Measurements from ENCODE around the gene TCTN3.
A peak's percentile ranks its signal among the peaks of the same experiment; 100 is the strongest.
"Not testable (repeated sequence)": the region's sequence is repeated elsewhere in the genome, so short reads cannot be mapped to it uniquely, and the experiment has no call there.

Gene TCTN3

GRCh38 chr10:95693668-95694534 is at the start of gene TCTN3:
TSS of gene TCTN3 (minus strand) at chr10:95693927. CDS start at chr10:95693899, 28 bp downstream.
- Mint-ChIP-seq H3K27me3 (no peaks in the 10 kb centered on the region), H3K9me3 (no peaks in the 10 kb centered on the region), H3K36me3 (ENCODE audit: low read depth) (peaks cover 48% of the 10 kb centered on the region), H3K27ac (peak within 1 kb of the TSS; percentile 97), H3K4me3 (peak within 1 kb of the TSS; percentile 98), H3K4me1 (ENCODE audit: low read depth) (peaks cover 43% of the 10 kb centered on the region)
- peak; percentile 94 for DNase-seq

DNA sequence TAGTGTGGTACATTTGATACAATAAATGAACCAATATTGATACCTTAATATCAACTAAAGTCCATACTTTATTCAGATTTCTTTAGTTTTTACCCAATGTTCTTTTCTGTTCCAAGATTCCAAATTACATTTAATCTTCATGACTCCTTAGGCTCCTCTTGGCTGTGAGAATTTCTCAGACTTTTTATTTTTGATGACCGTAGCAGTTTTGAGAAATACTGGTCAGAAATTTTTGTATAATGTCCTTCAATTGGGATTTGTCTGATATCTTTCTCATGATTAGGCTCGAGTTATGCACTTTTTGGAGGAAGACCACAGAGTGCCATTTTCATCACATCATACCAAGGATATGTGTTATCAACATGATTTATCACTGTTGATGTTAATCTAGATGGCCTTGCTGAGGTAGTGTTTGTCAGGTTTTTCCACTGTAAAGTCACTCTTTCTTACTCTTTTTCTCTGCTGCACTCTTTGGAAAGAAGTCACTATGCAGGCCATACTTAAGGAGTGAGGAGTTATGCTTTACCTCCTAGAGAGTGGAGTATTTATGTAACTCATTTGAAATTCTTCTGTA is 49.3 kb upstream of the TCTN3 start:
- Mint-ChIP-seq H3K36me3 (ENCODE audit: low read depth) (no peaks in the 10 kb centered on the region), H3K9me3 (no peaks in the 10 kb centered on the region), H3K4me1 (ENCODE audit: low read depth) (no peaks in the 10 kb centered on the region), H3K27ac (no peak overlapping the region), H3K4me3 (no peak overlapping the region), H3K27me3 (peaks cover 14% of the 10 kb centered on the region)
- no peak for DNase-seq

- Mint-ChIP-seq H3K4me1 (ENCODE audit: low read depth) (no peaks in the 10 kb centered on the region), H3K27me3 (peaks cover 17% of the 10 kb centered on the region), H3K36me3 (ENCODE audit: low read depth) (no peaks in the 10 kb centered on the region), H3K4me3 (no peak overlapping the region), H3K27ac (no peak overlapping the region), H3K9me3 (no peaks in the 10 kb centered on the region)
- DNase-seq, result no peak
Measured at GRCh38 chr10:95742485-95742884, 48.8 kb upstream of the TCTN3 start.

DNA sequence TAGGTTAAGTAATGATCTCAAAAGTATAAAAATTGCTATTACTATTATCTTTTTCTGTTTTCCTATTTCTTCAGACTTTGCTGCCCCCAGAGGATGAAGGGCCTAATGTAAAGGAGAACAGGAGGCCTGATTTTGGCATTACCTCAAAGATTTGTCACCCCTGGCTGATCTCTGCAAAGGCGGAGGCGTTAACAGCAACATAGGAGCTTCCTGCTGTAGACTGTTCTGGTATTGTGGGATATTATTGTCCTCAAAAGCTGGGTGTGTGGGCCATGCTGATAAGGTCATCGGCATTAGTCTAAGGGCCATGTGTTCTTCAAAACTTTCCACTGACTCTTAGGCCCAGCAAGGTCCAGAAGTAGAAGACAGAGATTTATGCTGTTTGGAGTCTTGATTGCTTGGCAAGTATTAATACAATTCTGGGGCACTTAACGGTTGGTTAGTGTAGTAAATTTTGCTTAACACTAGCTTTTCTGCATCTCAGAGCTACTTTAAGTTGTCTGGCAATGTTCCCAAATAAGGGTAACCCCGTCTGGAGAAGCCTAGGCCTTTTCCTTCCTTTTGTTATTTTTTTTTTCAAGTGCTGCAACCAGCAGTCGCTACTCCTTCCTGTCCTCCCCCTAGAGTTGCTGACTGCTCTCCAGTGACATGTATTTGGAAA is 48.2 kb upstream of the TCTN3 start:
- Mint-ChIP-seq H3K4me3 (no peak overlapping the region), H3K36me3 (ENCODE audit: low read depth) (no peaks in the 10 kb centered on the region), H3K27me3 (peaks cover 16% of the 10 kb centered on the region), H3K9me3 (no peaks in the 10 kb centered on the region), H3K27ac (no peak overlapping the region), H3K4me1 (ENCODE audit: low read depth) (no peaks in the 10 kb centered on the region)
- DNase-seq, result no peak

DNA sequence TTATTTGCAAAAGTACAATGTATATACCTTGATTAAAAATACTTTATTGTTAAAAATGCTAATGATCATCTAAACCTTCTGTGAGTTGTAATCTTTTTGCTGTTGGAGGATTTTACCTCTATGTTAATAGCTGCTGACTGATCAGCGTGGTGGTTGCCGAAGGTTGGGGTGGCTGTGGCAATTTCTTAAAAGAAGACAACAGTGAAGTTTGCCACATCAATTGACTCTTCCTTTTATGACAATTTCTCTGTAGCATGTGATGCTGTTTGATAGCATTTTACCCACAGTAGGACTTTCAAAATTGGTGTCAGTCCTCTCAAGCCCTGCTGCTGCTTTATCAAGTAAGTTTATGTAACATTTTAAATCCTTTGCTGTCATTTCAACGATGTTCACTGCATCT is 45.3 kb upstream of the TCTN3 start:
- Mint-ChIP-seq H3K4me3 (no peak overlapping the region), H3K36me3 (ENCODE audit: low read depth) (no peaks in the 10 kb centered on the region), H3K4me1 (ENCODE audit: low read depth) (no peaks in the 10 kb centered on the region), H3K27me3 (peaks cover 21% of the 10 kb centered on the region), H3K27ac (no peak overlapping the region), H3K9me3 (peaks cover 7% of the 10 kb centered on the region)
- DNase-seq, result no peak

- Mint-ChIP-seq H3K27me3 (peaks cover 38% of the 10 kb centered on the region), H3K9me3 (peaks cover 25% of the 10 kb centered on the region)
- H3K36me3 Mint-ChIP-seq (ENCODE audit: low read depth); DNase-seq; H3K27ac Mint-ChIP-seq; H3K4me1 Mint-ChIP-seq (ENCODE audit: low read depth); H3K4me3 Mint-ChIP-seq: not testable (repeated sequence)
Measured at GRCh38 chr10:95732907-95733306, 39.2 kb upstream of the TCTN3 start.

- Mint-ChIP-seq H3K27ac (no peak overlapping the region), H3K27me3 (peaks cover 33% of the 10 kb centered on the region), H3K4me1 (ENCODE audit: low read depth) (no peaks in the 10 kb centered on the region), H3K4me3 (no peak overlapping the region), H3K36me3 (ENCODE audit: low read depth) (no peaks in the 10 kb centered on the region), H3K9me3 (peaks cover 25% of the 10 kb centered on the region)
- DNase-seq, result no peak
Measured at GRCh38 chr10:95730233-95730632, 36.5 kb upstream of the TCTN3 start.

DNA sequence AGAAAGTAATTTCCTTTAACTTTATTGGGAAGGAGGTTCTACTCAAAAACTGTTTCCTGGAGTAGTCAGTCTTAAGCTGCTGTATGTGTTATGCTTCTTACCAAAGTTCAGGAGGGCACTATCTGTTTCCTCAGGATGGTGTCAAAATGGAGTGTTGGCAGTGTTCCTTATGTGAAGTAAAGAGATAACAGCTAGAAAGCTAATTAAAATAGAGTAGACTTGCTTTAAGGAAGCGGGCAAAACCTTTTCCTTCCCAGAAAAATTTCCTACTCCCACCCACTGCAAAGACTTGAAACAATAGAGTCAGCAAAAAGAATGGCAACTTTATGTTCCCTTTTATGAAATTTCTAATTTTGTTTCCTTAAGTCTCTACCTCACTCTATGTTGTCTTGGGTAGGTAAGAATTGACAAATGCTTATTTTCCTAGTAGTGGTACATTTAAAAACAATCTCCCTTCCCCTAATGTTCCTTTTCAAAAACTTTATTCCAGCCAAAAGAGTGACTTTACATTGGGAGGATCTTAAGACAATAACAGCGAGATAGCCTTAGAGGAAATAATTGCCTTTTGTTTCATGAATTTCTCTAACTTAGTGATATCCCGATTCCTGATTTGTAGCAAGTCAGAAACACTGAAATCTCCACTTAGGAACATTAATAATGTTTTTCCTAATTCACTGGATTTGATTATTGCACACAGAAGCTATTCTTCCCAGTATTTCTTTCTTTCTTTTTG is 35.8 kb upstream of the TCTN3 start:
- Mint-ChIP-seq H3K9me3 (peaks cover 25% of the 10 kb centered on the region), H3K27me3 (peaks cover 33% of the 10 kb centered on the region), H3K36me3 (ENCODE audit: low read depth) (no peaks in the 10 kb centered on the region), H3K4me1 (ENCODE audit: low read depth) (no peaks in the 10 kb centered on the region), H3K27ac (no peak overlapping the region), H3K4me3 (no peak overlapping the region)
- no peak for DNase-seq

DNA sequence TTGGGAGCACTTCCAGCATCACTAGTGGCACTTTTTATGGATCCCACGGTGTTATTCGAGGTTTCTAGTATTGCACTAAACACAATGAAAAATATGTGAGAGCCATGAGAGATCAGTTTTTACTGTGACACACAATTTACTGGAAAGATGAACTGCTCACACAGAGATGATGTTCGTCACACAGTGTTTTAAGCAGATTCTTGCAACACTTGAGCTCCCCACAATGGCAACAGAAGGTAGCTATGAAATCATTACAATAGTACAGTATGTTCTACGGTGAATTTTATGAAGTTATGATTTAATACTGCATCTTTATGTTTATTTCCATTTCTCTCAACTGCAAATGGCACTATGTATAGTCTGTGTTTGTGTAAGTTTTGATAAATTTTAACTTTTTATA is 34.8 kb upstream of the TCTN3 start:
- no peak for DNase-seq
- no peaks in the 10 kb centered on the region for H3K36me3 Mint-ChIP-seq (ENCODE audit: low read depth)
- H3K27me3 Mint-ChIP-seq, result peaks cover 34% of the 10 kb centered on the region
- no peaks in the 10 kb centered on the region for H3K4me1 Mint-ChIP-seq (ENCODE audit: low read depth)
- no peak overlapping the region for H3K4me3 Mint-ChIP-seq
- H3K27ac Mint-ChIP-seq, result no peak overlapping the region
- peaks cover 16% of the 10 kb centered on the region for H3K9me3 Mint-ChIP-seq

DNA sequence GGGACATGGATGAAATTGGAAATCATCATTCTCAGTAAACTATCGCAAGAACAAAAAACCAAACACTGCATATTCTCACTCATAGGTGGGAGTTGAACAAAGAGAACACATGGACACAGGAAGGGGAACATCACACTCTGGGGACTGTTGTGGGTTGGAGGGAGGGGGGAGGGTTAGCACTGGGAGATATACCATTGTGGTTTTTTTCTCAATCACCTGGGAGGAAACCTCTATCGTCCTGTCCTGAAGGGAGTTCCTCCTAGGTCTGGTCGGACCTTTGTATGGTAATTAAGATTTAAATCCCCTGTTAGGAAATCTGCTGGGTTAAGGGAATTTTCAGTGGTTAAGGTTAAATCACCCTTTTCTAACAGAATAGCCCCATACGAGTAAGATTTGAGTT is 28.8 kb upstream of the TCTN3 start:
- not testable (repeated sequence) for H3K9me3 Mint-ChIP-seq; H3K36me3 Mint-ChIP-seq (ENCODE audit: low read depth); H3K4me1 Mint-ChIP-seq (ENCODE audit: low read depth); H3K27ac Mint-ChIP-seq; H3K4me3 Mint-ChIP-seq; DNase-seq
- H3K27me3 Mint-ChIP-seq, result peaks cover 18% of the 10 kb centered on the region

GRCh38 chr10:95720745-95721144 is 27.0 kb upstream of the TCTN3 start:
- not testable (repeated sequence) for H3K36me3 Mint-ChIP-seq (ENCODE audit: low read depth); H3K4me3 Mint-ChIP-seq; DNase-seq; H3K9me3 Mint-ChIP-seq; H3K27ac Mint-ChIP-seq; H3K4me1 Mint-ChIP-seq (ENCODE audit: low read depth)
- peaks cover 14% of the 10 kb centered on the region for H3K27me3 Mint-ChIP-seq

- no peak for DNase-seq
- Mint-ChIP-seq H3K4me1 (ENCODE audit: low read depth) (no peaks in the 10 kb centered on the region), H3K4me3 (no peak overlapping the region), H3K9me3 (no peaks in the 10 kb centered on the region), H3K27me3 (peaks cover 2% of the 10 kb centered on the region), H3K36me3 (ENCODE audit: low read depth) (no peaks in the 10 kb centered on the region), H3K27ac (no peak overlapping the region)
Measured at GRCh38 chr10:95716866-95717265, 23.1 kb upstream of the TCTN3 start.

DNA sequence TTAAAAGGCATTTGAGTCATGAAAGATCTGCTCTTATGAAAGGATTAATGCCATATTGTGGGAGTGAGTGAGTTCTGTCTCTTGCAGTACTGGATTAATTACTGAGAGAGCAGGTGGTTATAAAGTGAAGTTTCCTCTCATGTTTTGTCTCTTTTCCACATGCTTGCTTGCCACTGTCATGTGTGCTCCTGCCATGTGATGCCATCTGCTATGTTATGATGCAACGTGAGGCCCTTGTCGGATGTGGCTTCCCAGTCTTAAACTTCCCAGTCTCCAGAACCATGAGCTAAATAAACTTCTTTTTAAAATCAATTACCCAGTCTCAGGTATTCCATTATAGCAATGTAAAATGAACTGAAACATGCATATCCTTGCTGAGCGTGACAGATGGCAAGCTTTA is 22.7 kb upstream of the TCTN3 start:
- Mint-ChIP-seq H3K4me3 (no peak overlapping the region), H3K36me3 (ENCODE audit: low read depth) (no peaks in the 10 kb centered on the region), H3K4me1 (ENCODE audit: low read depth) (no peaks in the 10 kb centered on the region), H3K9me3 (no peaks in the 10 kb centered on the region), H3K27ac (no peak overlapping the region), H3K27me3 (no peaks in the 10 kb centered on the region)
- no peak for DNase-seq

- no peak for DNase-seq
- Mint-ChIP-seq H3K4me3 (no peak overlapping the region), H3K36me3 (ENCODE audit: low read depth) (no peaks in the 10 kb centered on the region), H3K27me3 (no peaks in the 10 kb centered on the region), H3K9me3 (no peaks in the 10 kb centered on the region), H3K27ac (no peak overlapping the region), H3K4me1 (ENCODE audit: low read depth) (no peaks in the 10 kb centered on the region)
Measured at GRCh38 chr10:95711492-95711891, 17.8 kb upstream of the TCTN3 start.
